ENCODE data around the gene CTTN.

GRCh38 chr11:70400643-70401042, 2.3 kb downstream of the CTTN start:
- no peak for TF ChIP-seq CTCF (IDR thresholded peaks at IDR 0.05)
- TF ChIP-seq POLR2A (IDR thresholded peaks at IDR 0.05) = no peak

Data from tibial nerve (tissue), 3 donors.